ENCODE measurements around the gene CDHR4.

DNA sequence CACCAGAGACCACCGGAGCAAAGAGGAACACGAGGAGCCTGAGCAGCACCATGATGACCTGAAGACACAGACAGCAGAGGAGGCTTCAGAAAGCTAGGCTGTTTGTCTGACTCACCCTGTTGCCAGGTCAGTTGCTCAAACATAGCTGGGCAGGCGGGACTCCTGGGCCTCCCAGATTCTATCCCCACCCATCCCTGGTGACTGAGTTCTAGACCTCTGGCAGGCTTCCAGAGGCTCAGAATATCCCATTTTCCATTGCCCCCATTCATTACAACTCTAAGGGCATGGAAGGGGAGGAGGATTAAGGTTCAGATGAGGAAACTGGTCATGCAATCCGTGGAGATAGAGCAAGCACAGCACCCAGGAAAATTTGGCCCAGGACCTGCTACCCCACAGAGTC lies at the start of gene CDHR4:
- TF ChIP-seq, protein P1, sequence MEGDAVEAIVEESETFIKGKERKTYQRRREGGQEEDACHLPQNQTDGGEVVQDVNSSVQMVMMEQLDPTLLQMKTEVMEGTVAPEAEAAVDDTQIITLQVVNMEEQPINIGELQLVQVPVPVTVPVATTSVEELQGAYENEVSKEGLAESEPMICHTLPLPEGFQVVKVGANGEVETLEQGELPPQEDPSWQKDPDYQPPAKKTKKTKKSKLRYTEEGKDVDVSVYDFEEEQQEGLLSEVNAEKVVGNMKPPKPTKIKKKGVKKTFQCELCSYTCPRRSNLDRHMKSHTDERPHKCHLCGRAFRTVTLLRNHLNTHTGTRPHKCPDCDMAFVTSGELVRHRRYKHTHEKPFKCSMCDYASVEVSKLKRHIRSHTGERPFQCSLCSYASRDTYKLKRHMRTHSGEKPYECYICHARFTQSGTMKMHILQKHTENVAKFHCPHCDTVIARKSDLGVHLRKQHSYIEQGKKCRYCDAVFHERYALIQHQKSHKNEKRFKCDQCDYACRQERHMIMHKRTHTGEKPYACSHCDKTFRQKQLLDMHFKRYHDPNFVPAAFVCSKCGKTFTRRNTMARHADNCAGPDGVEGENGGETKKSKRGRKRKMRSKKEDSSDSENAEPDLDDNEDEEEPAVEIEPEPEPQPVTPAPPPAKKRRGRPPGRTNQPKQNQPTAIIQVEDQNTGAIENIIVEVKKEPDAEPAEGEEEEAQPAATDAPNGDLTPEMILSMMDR (IDR thresholded peaks at IDR 0.05), result no peak
- no peak for TF ChIP-seq POLR2A (IDR thresholded peaks at IDR 0.05)

Data from ovary (tissue), 3 donors.